ENCODE data around the gene RASSF4.

GRCh38 chr10:44916429-44916828 lies 43.2 kb upstream of the RASSF4 start:
- TF ChIP-seq ZNF513 (tag by site-specific recombination; IDR thresholded peaks at IDR 0.05) (no peak), ZNF658 (tag by site-specific recombination; IDR thresholded peaks at IDR 0.05) (no peak), PBX3 (CRISPR knock-in tag; IDR thresholded peaks at IDR 0.05) (no peak), SP7 (tag by site-specific recombination; IDR thresholded peaks at IDR 0.05) (no peak)
